GM10266 (cell line): ENCODE data around the gene FOXC2.

Experiments
- DNase-seq: peaks from one replicate; pipeline ENCODE4 v3.0.0; 2012; ENCODE audit errors: extremely low spot score
- TF ChIP-seq, protein P1 (sequence below): IDR thresholded peaks from 2 replicates; pipeline ENCODE4 v1.5.1; 2012; ENCODE audit warnings: mild to moderate bottlenecking, low read depth; ENCODE audit not compliant: control insufficient read depth, insufficient read depth; ENCODE audit errors: missing control alignments

Gene FOXC2

DNA sequence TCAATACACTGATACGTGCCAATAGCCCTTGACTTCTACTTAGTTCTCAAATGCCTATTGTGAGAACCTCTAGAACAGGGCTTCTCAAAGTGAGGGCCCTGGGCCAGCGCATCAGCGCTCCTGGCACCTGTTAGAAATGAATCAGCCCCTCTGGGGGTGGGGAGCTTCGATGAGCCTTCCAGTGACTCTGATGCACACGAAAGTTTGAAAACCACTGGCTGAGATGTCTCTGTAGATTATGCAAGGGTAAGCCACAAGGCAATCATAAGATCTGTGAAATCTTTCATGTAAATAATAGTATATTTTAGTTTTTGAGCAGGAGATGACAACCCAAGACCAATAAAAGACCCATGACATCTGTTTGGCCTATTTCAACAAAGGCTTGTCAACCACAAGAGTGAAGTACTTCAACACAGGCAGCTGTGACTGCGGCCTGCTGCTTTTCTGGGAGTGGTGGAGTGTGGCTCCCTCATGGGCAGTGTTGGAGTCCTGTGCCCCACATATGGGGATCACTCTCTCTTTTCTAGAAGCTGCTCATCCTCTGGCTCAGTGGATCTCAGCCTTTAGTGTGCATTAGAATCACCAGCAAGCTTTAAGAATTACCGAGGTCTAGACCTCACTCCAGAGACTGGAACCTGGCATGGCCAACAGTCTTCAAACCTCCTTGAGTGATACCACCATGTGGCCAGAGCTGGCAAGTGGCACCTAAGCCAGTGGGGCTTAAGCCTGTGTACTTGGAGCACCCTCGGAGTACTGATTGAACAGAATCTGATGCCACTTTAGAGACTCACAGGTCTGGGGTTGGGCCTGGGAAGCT lies 17.3 kb upstream of the FOXC2 start:
- TF ChIP-seq, protein P1, sequence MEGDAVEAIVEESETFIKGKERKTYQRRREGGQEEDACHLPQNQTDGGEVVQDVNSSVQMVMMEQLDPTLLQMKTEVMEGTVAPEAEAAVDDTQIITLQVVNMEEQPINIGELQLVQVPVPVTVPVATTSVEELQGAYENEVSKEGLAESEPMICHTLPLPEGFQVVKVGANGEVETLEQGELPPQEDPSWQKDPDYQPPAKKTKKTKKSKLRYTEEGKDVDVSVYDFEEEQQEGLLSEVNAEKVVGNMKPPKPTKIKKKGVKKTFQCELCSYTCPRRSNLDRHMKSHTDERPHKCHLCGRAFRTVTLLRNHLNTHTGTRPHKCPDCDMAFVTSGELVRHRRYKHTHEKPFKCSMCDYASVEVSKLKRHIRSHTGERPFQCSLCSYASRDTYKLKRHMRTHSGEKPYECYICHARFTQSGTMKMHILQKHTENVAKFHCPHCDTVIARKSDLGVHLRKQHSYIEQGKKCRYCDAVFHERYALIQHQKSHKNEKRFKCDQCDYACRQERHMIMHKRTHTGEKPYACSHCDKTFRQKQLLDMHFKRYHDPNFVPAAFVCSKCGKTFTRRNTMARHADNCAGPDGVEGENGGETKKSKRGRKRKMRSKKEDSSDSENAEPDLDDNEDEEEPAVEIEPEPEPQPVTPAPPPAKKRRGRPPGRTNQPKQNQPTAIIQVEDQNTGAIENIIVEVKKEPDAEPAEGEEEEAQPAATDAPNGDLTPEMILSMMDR = no peak
- no peak for DNase-seq

DNA sequence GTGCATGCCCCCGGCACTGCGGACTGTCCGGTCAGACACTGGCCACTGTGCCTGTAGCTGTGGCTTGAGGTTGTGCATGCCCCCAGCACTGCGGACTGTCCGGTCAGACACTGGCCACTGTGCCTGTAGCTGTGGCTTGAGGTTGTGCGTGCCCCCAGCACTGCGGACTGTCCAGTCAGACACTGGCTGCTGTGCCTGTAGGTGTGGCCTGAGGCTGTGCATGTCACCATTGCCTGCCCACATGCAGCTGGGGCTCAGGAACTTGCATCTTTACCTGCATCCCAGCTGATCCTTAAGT lies 16.8 kb upstream of the FOXC2 start:
- TF ChIP-seq, protein P1 = no peak
- DNase-seq = no peak

DNA sequence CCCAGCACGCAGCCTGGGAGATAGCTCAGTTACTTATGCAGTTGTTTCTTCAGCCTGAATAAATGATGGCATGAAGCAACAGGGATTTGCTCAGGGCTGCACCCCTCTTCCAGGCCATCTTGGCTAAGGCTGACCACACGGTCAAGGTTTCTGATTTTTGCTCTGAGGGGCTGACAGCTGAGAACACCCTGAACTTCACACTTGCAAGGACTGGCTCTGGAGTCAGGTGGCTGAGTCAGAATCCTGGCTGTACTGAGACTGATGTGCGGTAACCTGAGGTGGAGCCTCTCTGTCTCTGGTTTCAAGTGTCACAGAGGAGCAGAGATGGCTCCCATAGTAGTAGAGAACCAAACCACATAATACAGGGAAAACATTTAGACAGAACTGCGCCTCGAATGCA lies 16.3 kb upstream of the FOXC2 start:
- no peak for DNase-seq
- TF ChIP-seq, protein P1 = no peak

DNA sequence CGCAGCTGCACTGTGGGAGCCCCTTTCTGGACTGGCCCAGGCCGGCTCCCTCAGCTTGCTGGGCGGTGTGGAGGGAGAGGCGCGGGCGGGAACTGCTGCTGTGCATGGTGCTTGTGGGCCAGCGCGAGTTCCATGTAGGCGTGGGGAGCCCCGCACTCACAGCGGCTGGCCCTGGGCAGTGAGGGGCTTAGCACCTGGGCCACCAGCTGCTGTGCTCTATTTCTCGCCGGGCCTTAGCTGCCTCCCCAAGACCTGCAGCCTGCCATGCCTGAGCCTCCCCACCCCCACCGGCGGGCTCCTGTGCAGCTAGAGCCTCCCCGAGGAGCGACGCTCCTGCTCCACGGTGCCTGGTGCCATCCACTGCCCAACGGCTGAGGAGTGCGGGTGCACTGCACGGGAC lies 13.3 kb upstream of the FOXC2 start:
- TF ChIP-seq, protein P1 = no peak
- no peak for DNase-seq

DNA sequence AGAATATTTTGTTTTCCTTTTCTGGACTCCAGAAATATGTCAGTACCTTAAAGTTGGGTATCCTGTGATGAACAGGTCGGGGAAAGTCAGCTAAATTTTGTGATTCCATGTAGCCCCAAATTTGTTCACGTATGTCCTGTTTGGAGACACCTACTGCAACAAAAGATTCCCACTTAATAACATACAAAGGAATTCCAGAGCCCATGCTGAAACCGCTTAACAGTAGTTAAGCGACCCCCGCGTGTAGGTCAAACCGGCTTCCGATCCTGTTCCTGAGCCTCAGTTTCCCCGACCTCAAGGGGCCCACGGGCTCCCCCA lies 12.1 kb upstream of the FOXC2 start:
- DNase-seq = no peak
- TF ChIP-seq, protein P1 = no peak

DNA sequence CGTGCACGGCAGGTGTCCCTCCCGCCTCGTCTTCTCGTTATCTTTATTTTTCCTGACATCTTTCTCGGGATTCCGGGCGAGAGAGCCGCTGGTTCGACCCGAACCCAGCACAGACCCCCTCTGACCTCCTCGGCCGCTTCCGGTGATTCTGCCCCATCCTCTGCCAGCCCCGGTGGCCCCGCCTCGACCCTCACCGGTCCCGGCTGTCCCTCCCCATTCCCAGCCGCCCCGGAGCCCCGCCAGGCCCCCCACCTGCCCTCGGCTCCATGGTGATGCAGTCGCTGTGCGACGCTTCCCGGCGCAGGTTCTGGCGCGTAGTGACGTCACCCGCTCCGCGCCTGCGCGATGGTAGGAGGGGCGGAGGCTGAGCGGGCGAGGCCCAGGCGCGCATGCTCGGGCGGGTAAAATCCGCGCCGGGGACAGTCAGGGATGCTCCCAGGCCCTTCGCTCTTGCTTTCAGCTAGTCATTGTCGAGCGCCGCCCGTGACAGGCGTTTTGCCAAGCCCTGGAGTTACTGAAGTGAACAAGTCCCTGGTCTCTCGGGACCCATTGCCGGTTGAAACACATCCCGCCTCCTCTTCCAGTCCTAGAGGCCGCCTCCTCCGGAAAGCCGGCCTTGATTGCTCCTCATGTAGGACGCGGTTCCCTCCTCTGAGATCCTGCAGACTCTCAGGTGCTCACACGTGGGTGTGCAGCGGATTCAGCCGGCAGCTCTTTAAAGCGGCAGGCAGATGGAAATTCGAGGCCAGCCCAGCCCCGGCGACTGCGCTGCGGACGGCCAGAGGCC lies 11.5 kb upstream of the FOXC2 start, which contains the start of gene MTHFSD:
MTHFSD (minus strand) TSS at position 319 of the 787 bp plus-strand sequence; CDS start at position 268, 51 bp downstream.
- TF ChIP-seq, protein P1 = no peak
- peak; percentile 97 for DNase-seq

DNA sequence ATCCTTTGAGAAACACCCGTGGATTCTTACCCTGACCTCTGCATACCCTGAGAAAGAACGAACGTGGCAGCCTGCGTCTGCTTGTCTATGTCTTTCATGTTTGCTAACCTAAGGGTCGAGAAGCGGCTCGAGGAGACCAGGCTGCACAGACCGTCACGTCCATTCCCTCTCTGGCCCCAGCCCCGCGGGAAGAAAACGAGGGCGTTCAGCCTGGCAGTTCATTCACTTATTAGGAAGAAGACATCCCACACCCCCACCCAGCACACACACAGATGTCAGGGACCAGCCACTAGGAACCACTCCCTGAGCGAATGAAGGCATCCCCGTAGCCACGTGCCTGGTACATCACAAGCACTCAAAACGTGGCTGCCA lies 10.9 kb upstream of the FOXC2 start:
- no peak for DNase-seq
- TF ChIP-seq, protein P1 = no peak
